HepG2 (cell line): ENCODE results near the gene DPAGT1. TPM values are rescaled to one million over a fixed set of nuclear protein-coding genes. Genes with fewer than 3 reads are reported as not detected.

ENCODE experiments used
- CEBPB ChIP-seq: IDR thresholded peaks from 2 replicates; pipeline ENCODE4 v1.6.1; 2011; ENCODE audit warnings: low read depth, low read length, improper control_type of control experiment, borderline replicate concordance
- CHD4 ChIP-seq: fragments of 200-600 bp; sonication (generic); IDR thresholded peaks from 2 replicates; pipeline ENCODE4 v1.7.0; 2017; ENCODE audit warnings: mild to moderate bottlenecking, low read length, borderline replicate concordance
- ETV6 ChIP-seq: sonication (generic); formaldehyde crosslinking; conservative IDR thresholded peaks from 2 replicates; pipeline ENCODE4 v1.4.0; 2020; ENCODE audit warnings: missing genetic modification reagents
- HMGXB3 ChIP-seq: sonication (generic); formaldehyde crosslinking; IDR thresholded peaks from 2 replicates; pipeline ENCODE4 v1.4.0; 2020; ENCODE audit warnings: missing genetic modification reagents, borderline replicate concordance
- NCOR1 ChIP-seq: fragments of 200-600 bp; sonication (generic); IDR thresholded peaks from 2 replicates; pipeline ENCODE4 v1.7.0; 2017; ENCODE audit warnings: antibody characterized with exemption, low read length, borderline replicate concordance
- NFIC ChIP-seq: IDR thresholded peaks from 2 replicates; pipeline ENCODE4 v1.6.1; 2012; ENCODE audit warnings: mild to moderate bottlenecking, low read length, inconsistent platforms
- PHF21A ChIP-seq: sonication (generic); formaldehyde crosslinking; IDR thresholded peaks from 2 replicates; pipeline ENCODE4 v1.5.0; 2020; ENCODE audit warnings: mild to moderate bottlenecking, missing genetic modification reagents
- POGZ ChIP-seq: sonication (generic); formaldehyde crosslinking; IDR thresholded peaks from 2 replicates; pipeline ENCODE4 v1.4.0; 2020; ENCODE audit warnings: mild to moderate bottlenecking, missing genetic modification reagents
- REPIN1 ChIP-seq: sonication (generic); formaldehyde crosslinking; IDR thresholded peaks from 2 replicates; pipeline ENCODE4 v1.8.0; 2022; ENCODE audit warnings: missing genetic modification reagents, low read depth, mild to moderate bottlenecking, borderline replicate concordance
- RFXANK ChIP-seq: IDR thresholded peaks from 2 replicates; pipeline ENCODE4 v1.6.1; 2016
- RNF219 ChIP-seq: sonication (generic); formaldehyde crosslinking; IDR thresholded peaks from 2 replicates; pipeline ENCODE4 v1.5.0; 2020; ENCODE audit warnings: mild to moderate bottlenecking, missing genetic modification reagents
- SP2 ChIP-seq: sonication (generic); formaldehyde crosslinking; IDR thresholded peaks from 2 replicates; pipeline ENCODE4 v1.5.1; 2020; ENCODE audit warnings: mild to moderate bottlenecking, missing genetic modification reagents
- ZBTB39 ChIP-seq: sonication (generic); formaldehyde crosslinking; IDR thresholded peaks from 2 replicates; pipeline ENCODE4 v1.5.0; 2020; ENCODE audit warnings: missing genetic modification reagents
- ZNF530 ChIP-seq: sonication (generic); formaldehyde crosslinking; IDR thresholded peaks from 2 replicates; pipeline ENCODE4 v1.5.0; 2020; ENCODE audit warnings: low read depth, mild to moderate bottlenecking, missing genetic modification reagents
- ZNF891 ChIP-seq: sonication (generic); formaldehyde crosslinking; IDR thresholded peaks from 2 replicates; pipeline ENCODE4 v1.5.0; 2020; ENCODE audit warnings: mild to moderate bottlenecking, missing genetic modification reagents
- polyA plus RNA-seq, 8 experiments: library from polyadenylated mRNA; depleted of rRNA in 3 of 8; stranded (reverse) in 7 of 8; unstranded in 1 of 8; fragments of >200 nt; fragmentation: Illumina TruSeq in 4 of 8; extraction: Trizol in 4 of 8; gene quantifications; 2 replicates each; pipeline versions ENCODE4 v1.2.1 to v1.2.3, GENCODE V29; 2011 to 2016; ENCODE audit warnings: low read depth in 4 of 8, missing spikeins in 1 of 8, mixed read lengths in 1 of 8; ENCODE audit not compliant: insufficient read depth in 1 of 8
- total RNA-seq, 5 experiments: library from RNA; depleted of rRNA; stranded (reverse); fragments of >200 nt; fragmentation: Illumina TruSeq; extraction: Trizol; gene quantifications; 2 replicates each; pipeline ENCODE4 v1.2.3, GENCODE V29; 2016; ENCODE audit warnings: low read depth in 1 of 5
- TF ChIP-seq, protein P1 (sequence below): sonication (generic); formaldehyde crosslinking; IDR thresholded peaks from 2 replicates; pipeline ENCODE4 v1.9.0; 2021; ENCODE audit warnings: missing genetic modification reagents, borderline replicate concordance

DPAGT1 gene
- total and polyA plus RNA-seq, 2 of the 13 experiments (the other 11 are each of a cell fraction or from before 2014, with no cell fraction given): 37.6 to 70.7 TPM

DNA sequence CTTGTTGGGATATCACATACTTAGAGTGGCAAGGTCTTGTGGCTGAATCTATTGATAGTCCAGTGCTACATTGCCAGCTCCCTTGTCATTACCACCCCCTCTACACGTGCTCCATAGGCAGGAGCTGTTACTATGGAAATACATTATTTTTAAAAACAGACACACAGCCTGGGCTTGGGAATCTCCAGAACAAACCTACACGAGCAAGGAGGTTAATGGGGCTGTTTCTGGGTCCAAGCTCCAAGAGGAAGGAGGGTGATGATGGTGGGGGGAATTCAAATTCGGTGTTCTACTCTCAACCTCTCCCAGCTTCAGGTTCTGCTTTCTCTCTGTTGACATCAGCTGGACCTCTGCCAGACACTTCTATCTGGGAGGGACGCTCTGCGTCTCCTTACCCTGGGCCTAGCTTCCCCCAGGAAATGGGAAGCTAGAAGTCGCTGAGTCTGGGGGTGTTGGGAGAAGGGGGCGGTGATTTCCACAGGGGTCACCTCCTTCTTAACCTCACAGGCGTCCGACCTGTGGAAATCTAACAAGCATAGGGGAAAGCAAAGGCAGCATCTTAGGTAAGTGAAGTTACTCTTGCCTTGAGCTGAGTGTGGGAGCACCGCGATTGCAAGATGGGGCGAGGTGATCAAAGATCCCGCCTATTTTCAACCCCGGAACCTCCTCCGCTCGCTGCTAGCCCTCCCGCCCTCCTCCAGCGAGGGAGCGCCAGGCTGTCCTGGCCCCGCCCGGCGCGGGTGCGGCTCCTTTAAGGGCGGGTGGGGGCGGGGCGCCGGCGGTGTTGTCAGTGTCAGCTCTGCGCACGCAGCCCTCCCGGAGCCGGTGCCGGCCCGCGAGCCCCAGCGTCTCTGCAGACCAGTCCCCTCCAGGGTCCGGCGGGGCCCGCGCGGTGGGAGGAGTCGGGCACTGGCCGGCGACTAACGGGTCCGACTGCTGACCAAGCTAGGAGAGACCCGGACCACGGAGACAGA, 5.2 kb upstream of the DPAGT1 start, which contains the start of gene C2CD2L (continued):
- TF ChIP-seq, protein P1, sequence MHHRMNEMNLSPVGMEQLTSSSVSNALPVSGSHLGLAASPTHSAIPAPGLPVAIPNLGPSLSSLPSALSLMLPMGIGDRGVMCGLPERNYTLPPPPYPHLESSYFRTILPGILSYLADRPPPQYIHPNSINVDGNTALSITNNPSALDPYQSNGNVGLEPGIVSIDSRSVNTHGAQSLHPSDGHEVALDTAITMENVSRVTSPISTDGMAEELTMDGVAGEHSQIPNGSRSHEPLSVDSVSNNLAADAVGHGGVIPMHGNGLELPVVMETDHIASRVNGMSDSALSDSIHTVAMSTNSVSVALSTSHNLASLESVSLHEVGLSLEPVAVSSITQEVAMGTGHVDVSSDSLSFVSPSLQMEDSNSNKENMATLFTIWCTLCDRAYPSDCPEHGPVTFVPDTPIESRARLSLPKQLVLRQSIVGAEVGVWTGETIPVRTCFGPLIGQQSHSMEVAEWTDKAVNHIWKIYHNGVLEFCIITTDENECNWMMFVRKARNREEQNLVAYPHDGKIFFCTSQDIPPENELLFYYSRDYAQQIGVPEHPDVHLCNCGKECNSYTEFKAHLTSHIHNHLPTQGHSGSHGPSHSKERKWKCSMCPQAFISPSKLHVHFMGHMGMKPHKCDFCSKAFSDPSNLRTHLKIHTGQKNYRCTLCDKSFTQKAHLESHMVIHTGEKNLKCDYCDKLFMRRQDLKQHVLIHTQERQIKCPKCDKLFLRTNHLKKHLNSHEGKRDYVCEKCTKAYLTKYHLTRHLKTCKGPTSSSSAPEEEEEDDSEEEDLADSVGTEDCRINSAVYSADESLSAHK (CRISPR knock-in tag): no peak
- no peak for TF ChIP-seq RNF219 (CRISPR knock-in tag)
- TF ChIP-seq REPIN1: no peak
- no peak for TF ChIP-seq PHF21A (CRISPR knock-in tag)
- TF ChIP-seq CEBPB: no peak
- no peak for TF ChIP-seq NFIC
- no peak for TF ChIP-seq ZNF530
- no peak; the same call in 1 of the 2 replicates for TF ChIP-seq SP2 (CRISPR knock-in tag)
- no peak for TF ChIP-seq RFXANK
- TF ChIP-seq ZNF891: no peak
- TF ChIP-seq CHD4: no peak; the same call in 1 of the 2 replicates
- no peak for TF ChIP-seq ETV6 (CRISPR knock-in tag)
- no peak; the same call in 1 of the 2 replicates for TF ChIP-seq NCOR1
- no peak for TF ChIP-seq HMGXB3 (CRISPR knock-in tag)
- TF ChIP-seq POGZ: no peak
- TF ChIP-seq ZBTB39 (CRISPR knock-in tag): no peak
